Measurements from ENCODE around the gene KRT84.

The KRT84 gene

GRCh38 chr12:52385226-52385702 lies at the start of gene KRT84:
KRT84 (minus strand) TSS chr12:52385652; CDS start chr12:52385585, 67 bp downstream.
- no peak for DNase-seq

- DNase-seq = no peak
Measured at GRCh38 chr12:52434760-52435530, 49.5 kb upstream of the KRT84 start.

GRCh38 chr12:52434081-52434733 lies 48.8 kb upstream of the KRT84 start, which contains the start of gene KRT75:
KRT75 (minus strand) TSS chr12:52434371; CDS start chr12:52434304, 67 bp downstream.
- DNase-seq = no peak

GRCh38 chr12:52433501-52434080 lies 48.1 kb upstream of the KRT84 start:
- no peak for DNase-seq

GRCh38 chr12:52432559-52433207 lies 47.2 kb upstream of the KRT84 start:
- DNase-seq = no peak

GRCh38 chr12:52428121-52428520 lies 42.7 kb upstream of the KRT84 start:
- DNase-seq = no peak

- DNase-seq = no peak
Measured at GRCh38 chr12:52427083-52427482, 41.6 kb upstream of the KRT84 start.

GRCh38 chr12:52426034-52426433 lies 40.6 kb upstream of the KRT84 start:
- no peak for DNase-seq

- DNase-seq = no peak
Measured at GRCh38 chr12:52425466-52425865, 40.0 kb upstream of the KRT84 start.

- no peak for DNase-seq
Measured at GRCh38 chr12:52423661-52424500, 38.4 kb upstream of the KRT84 start.

GRCh38 chr12:52423035-52423434 lies 37.6 kb upstream of the KRT84 start:
- DNase-seq = no peak

- DNase-seq = no peak
Measured at GRCh38 chr12:52419656-52420055, 34.2 kb upstream of the KRT84 start.

GRCh38 chr12:52418576-52419110 lies 33.2 kb upstream of the KRT84 start:
- no peak for DNase-seq

GRCh38 chr12:52417740-52418139 lies 32.3 kb upstream of the KRT84 start:
- peak; percentile 32 for DNase-seq

GRCh38 chr12:52416795-52417194 lies 31.3 kb upstream of the KRT84 start:
- no peak for DNase-seq

GRCh38 chr12:52415870-52416750 lies 30.7 kb upstream of the KRT84 start:
- no peak for DNase-seq

- DNase-seq = no peak
Measured at GRCh38 chr12:52414936-52415335, 29.5 kb upstream of the KRT84 start.

GRCh38 chr12:52413782-52414345 lies 28.4 kb upstream of the KRT84 start:
- DNase-seq = no peak

- DNase-seq = no peak
Measured at GRCh38 chr12:52413202-52413601, 27.8 kb upstream of the KRT84 start.

- no peak for DNase-seq
Measured at GRCh38 chr12:52411815-52412214, 26.4 kb upstream of the KRT84 start.

All from NCI-H748 treated with DMSO at 0.1 percent for 48 hours (cell line).